ENCODE measurements around the gene TINAGL1. TPM values are rescaled to one million over a fixed set of nuclear protein-coding genes. Genes with fewer than 3 reads are reported as not detected.

The TINAGL1 gene
- total and polyA plus RNA-seq, 2 donors (not counting 3 experiments of a cell fraction or from before 2014, with no cell fraction given), result 312 to 477 TPM

GRCh38 chr1:31584869-31585735, 8.8 kb downstream of the TINAGL1 start:
- DNase-seq (ENCODE audit: low read depth, low spot score) (no peak), FAIRE-seq (no peak)
- Histone ChIP-seq H3K4me3 (replicated peaks in 1 of 3; ENCODE audit: insufficient read depth in 1 of 3, low read depth in 1 of 3, low read length in 3 of 3) (no peak overlapping the region), H3K27ac (ENCODE audit: insufficient read depth, low read depth, low read length) (no peak overlapping the region), H2AFZ (ENCODE audit: low read depth, low read length) (no peak overlapping the region), H3K4me1 (ENCODE audit: control insufficient read depth, extremely low read depth, insufficient read depth, low read length) (peaks cover 63% of the 10 kb centered on the region), H3K4me2 (ENCODE audit: insufficient read depth, low read length) (no peak overlapping the region), H3K36me3 (ENCODE audit: control insufficient read depth in 2 of 2, extremely low read depth in 1 of 2, insufficient read depth in 2 of 2, low read length in 2 of 2) (peaks cover 14 to 29% of the 10 kb centered on the region in 2 experiments), H3K27me3 (ENCODE audit: control insufficient read depth in 2 of 2, insufficient read depth in 2 of 2, low read length in 2 of 2) (no peaks in the 10 kb centered on the region), H3K9me1 (replicated peaks; ENCODE audit: control insufficient read depth, extremely low read depth, insufficient read depth, low read length) (no peaks in the 10 kb centered on the region), H3K9me3 (replicated peaks; ENCODE audit: control insufficient read depth, insufficient read depth, low read length) (no peaks in the 10 kb centered on the region), H3K79me2 (ENCODE audit: control insufficient read depth, insufficient read depth, low read length) (peaks cover 38% of the 10 kb centered on the region), H3K9ac (replicated peaks; ENCODE audit: extremely low read depth, insufficient read depth, low read length) (no peak overlapping the region), H4K20me1 (replicated peaks; ENCODE audit: control insufficient read depth, extremely low read depth, insufficient read depth, low read length) (no peaks in the 10 kb centered on the region)
- TF ChIP-seq CTCF (IDR thresholded peaks at IDR 0.05; ENCODE audit: extremely low read depth in 1 of 2, insufficient read depth in 1 of 2, low read depth in 1 of 2, low read length in 2 of 2) (no peak), MAX (IDR thresholded peaks at IDR 0.05; ENCODE audit: insufficient read depth, insufficient read length) (no peak), GATA2 (IDR thresholded peaks at IDR 0.05; ENCODE audit: insufficient read depth, insufficient read length, low read depth, low read length) (no peak), POLR2A (IDR thresholded peaks at IDR 0.05; ENCODE audit: low read depth, low read length) (no peak), EZH2 (IDR thresholded peaks at IDR 0.05; ENCODE audit: borderline replicate concordance, low read depth, low read length, severe bottlenecking) (no peak), JUN (IDR thresholded peaks at IDR 0.05; ENCODE audit: borderline replicate concordance, insufficient read depth, insufficient read length, low read depth) (no peak), MYC (IDR thresholded peaks at IDR 0.05; ENCODE audit: low read depth, low read length) (no peak), FOS (IDR thresholded peaks at IDR 0.05; ENCODE audit: borderline replicate concordance, insufficient read depth, low read length) (no peak), POLR2AphosphoS5 (IDR thresholded peaks at IDR 0.05; ENCODE audit: insufficient read depth, low read depth, low read length) (no peak)
- POLR2A ChIA-PET, result interaction anchor here (1.1 kb wide), 1 partner anchor 11 kb away, joined by 4 read pairs; no protein-coding TSS in a partner anchor
- CTCF ChIA-PET, result interaction anchor here (0.8 to 2.1 kb wide), 9 partner anchors 8 to 33 kb away, joined by 3 to 7 read pairs (median 4); no protein-coding TSS in a partner anchor
- intact Hi-C loops (cut with micrococcal nuclease), result loop anchor here (5.0 to 10.0 kb wide), 2 partner anchors 350 to 477 kb away; partner anchors contain the start of gene PTP4A2
- dilution Hi-C loops (cut with MboI; ENCODE audit: extremely low pct_ligation_motif_present, low sequenced_read_pairs), result no loop called here
- TSS peak; percentile 15 for BruUV-seq (replicated peaks)

Data from endothelial cell of umbilical vein (primary cell).